Neural cell (in vitro differentiated cells): ENCODE measurements around the gene INPP4B.

Source experiments
- CTCF ChIP-seq: fragments of 450-650 bp; IDR thresholded peaks from 2 replicates; pipeline ENCODE4 v1.5.1; 2014; ENCODE audit warnings: antibody characterized with exemption, mild to moderate bottlenecking, moderate library complexity; ENCODE audit not compliant: poor library complexity, severe bottlenecking
- EP300 ChIP-seq: fragments of 450-650 bp; conservative IDR thresholded peaks from 2 replicates; pipeline ENCODE4 v1.6.1; 2014; ENCODE audit warnings: antibody characterized with exemption, mild to moderate bottlenecking, moderate library complexity; ENCODE audit not compliant: poor library complexity, severe bottlenecking
- EZH2 ChIP-seq: fragments of 200-600, 300-800 bp; shearing (Covaris generic), sonication (generic); IDR thresholded peaks from 2 replicates; pipeline ENCODE4 v1.6.1; 2014; ENCODE audit warnings: antibody characterized with exemption, low read length, borderline replicate concordance, mild to moderate bottlenecking; ENCODE audit not compliant: insufficient read depth, poor library complexity, severe bottlenecking
- MXI1 ChIP-seq: fragments of 450-650 bp; conservative IDR thresholded peaks from 2 replicates; pipeline ENCODE4 v1.6.1; 2014; ENCODE audit warnings: antibody characterized with exemption, mild to moderate bottlenecking; ENCODE audit not compliant: poor library complexity, severe bottlenecking
- POLR2AphosphoS5 ChIP-seq: IDR thresholded peaks from 2 replicates; pipeline ENCODE4 v1.6.1; 2012
- RAD21 ChIP-seq: fragments of 450-650 bp; conservative IDR thresholded peaks from 2 replicates; pipeline ENCODE4 v1.6.1; 2014; ENCODE audit warnings: antibody characterized with exemption, mild to moderate bottlenecking, moderate library complexity
- REST ChIP-seq: IDR thresholded peaks from 2 replicates; pipeline ENCODE4 v1.6.1; 2012; ENCODE audit warnings: borderline replicate concordance
- SMC3 ChIP-seq: fragments of 450-650 bp; conservative IDR thresholded peaks from 2 replicates; pipeline ENCODE4 v1.6.1; 2014; ENCODE audit warnings: antibody characterized with exemption, mild to moderate bottlenecking, moderate library complexity; ENCODE audit not compliant: poor library complexity
- TAF1 ChIP-seq: IDR thresholded peaks from 2 replicates; pipeline ENCODE4 v1.6.1; 2012; ENCODE audit warnings: low read depth

- no peak for TF ChIP-seq EP300
- no peak for TF ChIP-seq CTCF
- TF ChIP-seq POLR2AphosphoS5: no peak
- TF ChIP-seq TAF1: no peak
- no peak for TF ChIP-seq EZH2
- TF ChIP-seq REST: no peak
- TF ChIP-seq RAD21: no peak
- no peak for TF ChIP-seq MXI1
- no peak for TF ChIP-seq SMC3
Observed at GRCh38 chr4:142705820-142706219, 140.3 kb downstream of the INPP4B start.
